GM18909 (cell line): ENCODE results near the gene ADH1C.
"Not testable (repeated sequence)": the region's sequence is repeated elsewhere in the genome, so short reads cannot be mapped to it uniquely, and the experiment has no call there.

Experiments used
- ATAC-seq: cut with Tn5 transposase; IDR thresholded peaks from one replicate; pipeline ENCODE4 v1.9.1; 2021; ENCODE audit warnings: mild to moderate bottlenecking; ENCODE audit not compliant: unreplicated experiment, poor library complexity

The ADH1C gene

DNA sequence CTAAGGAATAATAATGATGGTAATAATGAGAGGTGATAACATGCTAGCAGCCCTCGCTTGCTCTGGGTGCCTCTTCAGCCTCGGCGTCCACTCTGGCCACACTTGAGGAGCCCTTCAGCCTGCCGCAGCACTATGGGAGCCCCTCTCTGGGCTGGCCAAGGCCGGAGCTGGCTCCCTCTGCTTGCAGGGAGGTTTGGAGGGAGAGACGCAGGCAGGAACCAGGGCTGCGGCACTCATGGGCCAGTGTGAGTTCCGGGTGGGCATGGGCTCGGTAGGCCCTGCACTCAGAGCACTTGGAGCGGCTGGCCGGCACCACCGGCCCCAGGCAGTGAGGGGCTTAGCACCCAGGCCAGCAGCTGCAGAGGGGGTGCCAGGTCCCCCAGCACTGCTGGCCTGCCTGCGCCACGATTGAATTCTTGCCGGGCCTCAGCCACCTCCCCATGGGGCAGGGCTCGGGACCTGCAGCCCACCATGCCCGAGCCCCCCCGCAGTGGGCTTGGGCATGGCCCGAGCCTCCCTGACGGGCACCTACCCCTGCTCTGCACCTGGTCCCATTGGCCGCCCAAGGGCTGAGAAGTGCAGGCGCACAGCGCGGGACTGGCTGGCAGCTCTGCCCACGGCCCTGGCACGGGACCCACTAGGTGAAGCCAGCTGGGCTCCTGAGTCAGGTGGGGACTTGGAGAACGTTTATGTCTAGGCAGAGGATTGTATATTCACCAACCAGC lies 7.1 kb upstream of the ADH1C start:
- ATAC-seq: no peak

DNA sequence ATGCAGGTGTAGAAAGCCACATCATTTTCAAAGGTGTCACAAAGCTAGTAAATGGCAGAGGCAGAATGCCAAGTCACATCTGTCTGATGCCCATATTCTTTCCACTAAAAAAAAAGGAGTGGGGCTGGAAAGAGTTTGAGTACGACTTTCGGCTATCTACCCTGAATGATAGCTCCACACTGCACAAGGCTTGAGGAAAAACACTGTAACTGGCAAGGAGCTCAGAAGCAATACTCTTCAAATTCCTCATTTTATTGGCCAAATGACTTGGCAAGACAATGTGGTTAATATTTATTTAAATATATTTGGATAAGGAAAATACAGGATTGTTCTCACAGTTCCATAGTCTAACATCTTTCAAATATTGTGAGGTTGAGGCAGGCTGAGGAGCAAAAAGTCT lies 5.4 kb upstream of the ADH1C start:
- ATAC-seq: no peak

DNA sequence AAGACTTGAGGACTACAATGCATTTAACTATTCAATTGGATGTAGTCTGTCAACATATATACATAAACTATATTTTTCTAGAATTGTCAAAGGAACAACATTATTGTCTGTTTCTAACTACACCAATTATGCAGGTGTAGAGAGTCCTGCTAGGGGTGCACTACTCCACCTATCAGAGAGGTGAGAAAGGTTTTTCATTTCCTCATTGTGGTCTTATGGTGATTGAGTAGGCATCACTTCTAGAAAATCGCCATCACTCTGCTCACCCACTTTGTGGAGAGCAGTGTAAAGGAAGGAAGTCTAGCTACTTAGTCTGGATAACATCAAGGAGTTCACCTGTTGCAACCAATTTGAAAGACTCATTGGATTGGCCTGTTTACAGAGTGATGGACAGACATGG lies 4.4 kb upstream of the ADH1C start:
- ATAC-seq: peak; percentile 95

DNA sequence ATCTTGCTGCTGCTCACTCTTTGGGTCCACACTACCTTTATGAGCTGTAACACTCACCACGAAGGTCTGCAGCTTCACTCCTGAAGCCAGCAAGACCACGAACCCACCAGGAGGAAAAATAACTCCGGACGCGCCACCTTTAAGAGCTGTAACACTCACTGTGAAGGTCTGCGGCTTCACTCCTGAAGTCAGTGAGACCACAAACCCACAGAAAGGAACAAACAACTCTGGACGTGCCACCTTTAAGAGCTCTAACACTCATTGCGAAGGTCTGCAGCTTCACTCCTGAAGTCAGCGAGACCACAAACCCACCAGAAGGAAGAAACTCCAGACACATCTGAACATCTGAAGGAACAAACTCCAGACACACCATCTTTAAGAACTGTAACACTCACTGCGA lies 3.6 kb upstream of the ADH1C start:
- not testable (repeated sequence) for ATAC-seq

DNA sequence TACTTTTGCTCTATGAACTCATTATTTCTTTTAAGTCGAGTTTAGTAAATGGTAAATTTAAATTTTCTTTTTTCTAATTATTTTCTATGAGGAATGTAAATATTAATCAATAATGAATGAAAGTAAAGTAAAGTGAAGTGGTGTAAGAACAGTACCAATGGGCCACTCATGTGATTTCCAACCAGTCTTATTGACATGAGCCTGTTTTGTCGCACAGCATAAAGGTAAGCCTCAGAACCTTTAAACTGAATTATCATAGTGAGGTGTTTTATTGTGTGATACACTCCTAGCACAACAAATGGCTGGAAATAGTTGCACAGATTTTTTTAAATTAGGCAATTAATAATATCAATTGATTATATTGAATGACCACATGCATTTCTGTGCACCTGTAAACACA lies 1.1 kb downstream of the ADH1C start:
- ATAC-seq: no peak

DNA sequence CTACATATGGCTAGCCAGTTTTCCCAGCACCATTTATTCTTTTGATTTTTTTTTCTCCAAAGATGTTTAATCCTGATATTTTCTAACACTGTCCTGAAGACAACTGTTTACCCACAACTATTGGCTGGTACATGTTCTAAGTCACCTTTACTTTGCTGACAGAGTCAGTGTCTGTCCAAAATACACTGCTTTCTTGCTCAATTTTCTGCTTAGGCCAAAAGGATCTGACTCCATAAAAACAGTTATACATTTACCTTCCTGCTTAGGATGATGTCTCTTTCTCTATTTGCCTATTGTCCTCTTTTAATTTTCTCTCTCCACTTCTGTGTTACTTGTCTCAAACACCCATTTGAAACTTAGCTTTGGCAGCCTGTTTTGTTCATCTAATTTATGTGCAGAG lies 3.2 kb downstream of the ADH1C start:
- no peak for ATAC-seq

DNA sequence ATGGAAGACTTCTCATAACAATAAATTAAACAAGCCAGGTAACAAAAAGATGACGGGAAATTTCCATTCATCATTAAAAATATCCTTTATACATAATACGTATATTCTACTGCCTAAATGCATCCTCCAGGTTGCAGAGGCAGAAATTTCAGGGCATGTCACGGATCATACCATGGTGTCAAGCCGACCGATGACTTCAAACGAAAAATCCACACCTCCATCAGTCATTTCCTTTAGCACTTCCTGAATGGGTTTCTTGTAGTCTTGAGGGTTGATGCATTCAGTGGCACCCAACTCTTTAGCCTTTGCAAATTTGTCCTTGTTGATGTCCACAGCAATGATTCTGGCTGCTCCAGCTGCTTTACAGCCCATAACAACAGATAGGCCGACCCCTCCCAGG lies 9.9 kb downstream of the ADH1C start:
- not testable (repeated sequence) for ATAC-seq

DNA sequence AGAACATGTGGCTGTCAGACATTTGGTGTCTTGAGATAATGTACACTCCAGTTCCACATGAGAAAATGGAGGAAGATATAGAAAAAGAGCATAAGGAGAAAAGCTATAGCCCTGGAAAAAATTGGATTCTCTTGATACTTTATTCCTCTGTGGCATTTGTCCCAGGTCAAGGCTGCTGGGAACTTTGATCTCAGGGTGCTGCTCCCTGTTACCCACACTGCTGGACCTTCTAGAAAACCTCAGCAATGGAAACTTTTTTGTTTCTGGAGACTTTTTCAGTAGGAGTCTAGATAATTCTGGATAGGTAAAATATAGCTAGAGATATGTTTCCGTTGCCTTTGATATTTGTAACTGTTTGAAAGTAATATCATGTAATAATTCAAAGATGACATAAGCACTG lies 11.1 kb downstream of the ADH1C start:
- ATAC-seq: no peak

DNA sequence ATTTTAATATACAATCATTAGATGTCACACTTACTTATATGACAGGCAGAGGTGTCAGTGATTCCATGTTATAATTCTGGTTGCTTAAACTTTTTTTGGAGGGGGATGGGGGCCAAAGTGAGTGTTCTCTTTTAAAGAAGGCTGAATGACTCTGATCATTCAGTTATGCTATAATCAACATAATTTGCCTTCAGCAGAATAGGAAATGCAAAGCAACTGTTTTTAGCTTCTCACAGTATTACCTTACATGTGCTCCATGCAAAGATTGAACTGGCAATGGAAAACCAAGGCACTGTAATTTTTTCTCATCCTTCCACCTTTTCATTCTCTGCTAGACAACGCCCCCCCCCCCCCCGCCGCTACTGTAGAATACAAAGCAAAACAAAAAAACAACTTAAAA lies 13.4 kb downstream of the ADH1C start:
- no peak for ATAC-seq

DNA sequence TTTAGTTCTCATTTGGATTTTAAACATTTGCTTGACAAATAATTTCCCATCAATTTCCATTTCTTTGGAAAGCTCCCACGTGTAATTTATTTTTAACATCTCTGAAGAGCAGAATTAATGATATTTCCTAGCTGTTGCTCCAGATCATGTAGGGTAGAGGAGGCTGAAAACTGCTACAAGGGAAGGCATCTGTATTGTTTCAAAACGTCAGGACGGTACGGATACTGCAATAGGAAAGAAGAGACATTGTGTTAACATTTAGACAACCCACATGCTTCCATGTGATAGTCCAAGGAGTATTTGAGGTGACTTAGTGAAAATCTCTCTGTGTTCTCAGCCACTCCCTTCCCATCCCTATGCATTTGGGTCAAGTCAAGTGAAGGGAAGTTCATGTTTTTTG lies 16.0 kb downstream of the ADH1C start:
- no peak for ATAC-seq

DNA sequence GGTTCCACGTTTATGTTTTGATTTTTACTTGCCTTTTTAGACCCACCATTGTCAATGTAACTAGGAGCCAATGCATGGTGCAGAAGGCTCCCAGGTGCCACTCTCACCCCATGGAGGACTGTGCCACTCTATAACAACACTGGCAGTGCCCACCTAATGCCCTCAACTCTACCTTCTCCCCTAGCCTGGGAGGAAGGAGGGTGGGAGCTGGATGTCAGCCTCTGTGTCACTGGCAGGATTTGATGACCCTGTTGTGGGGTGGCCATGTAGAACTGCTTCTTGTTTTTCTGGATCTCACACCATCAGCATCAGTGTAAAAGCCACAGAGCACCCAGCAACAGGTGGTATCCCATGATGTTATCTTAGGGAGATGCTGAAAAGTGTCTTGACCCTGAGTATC lies 17.7 kb downstream of the ADH1C start:
- no peak for ATAC-seq

DNA sequence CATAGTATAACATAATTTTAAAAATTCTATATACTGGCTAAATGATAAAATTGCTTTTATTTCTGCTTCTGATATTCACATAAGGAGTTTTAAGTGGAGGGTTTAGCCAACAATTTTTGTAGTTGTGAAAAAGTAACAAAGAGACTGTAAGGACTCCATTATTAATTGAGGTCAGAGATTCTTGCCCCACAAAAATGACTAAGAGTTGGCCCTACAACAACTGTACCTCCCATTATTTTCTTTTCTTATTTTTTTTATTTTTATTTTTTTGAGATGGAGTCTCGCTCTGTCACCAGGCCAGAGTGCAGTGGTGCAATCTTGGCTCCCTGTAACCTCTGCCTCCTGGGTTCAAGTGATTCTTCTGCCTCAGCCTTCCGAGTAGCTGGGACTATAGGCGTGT lies 21.9 kb downstream of the ADH1C start:
- no peak for ATAC-seq

DNA sequence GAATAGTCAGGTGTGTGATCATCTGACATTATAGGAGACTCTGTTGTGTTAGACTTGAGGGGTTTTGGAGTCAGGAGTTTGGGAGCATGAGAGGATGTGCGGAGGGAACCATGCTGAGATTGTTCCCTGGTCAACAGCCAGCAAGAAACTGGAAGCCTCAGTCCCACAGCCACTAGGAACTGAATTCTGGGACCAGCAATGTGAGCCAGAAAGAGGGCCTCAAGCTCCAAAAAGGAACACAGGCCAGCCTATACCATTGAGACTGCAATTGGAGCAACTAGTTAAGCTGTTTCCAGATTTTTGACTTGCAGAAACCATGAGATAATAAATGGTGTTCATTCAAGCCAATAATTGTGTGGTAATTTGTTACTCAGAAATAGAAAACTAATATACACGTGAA lies 22.7 kb downstream of the ADH1C start:
- ATAC-seq: no peak

DNA sequence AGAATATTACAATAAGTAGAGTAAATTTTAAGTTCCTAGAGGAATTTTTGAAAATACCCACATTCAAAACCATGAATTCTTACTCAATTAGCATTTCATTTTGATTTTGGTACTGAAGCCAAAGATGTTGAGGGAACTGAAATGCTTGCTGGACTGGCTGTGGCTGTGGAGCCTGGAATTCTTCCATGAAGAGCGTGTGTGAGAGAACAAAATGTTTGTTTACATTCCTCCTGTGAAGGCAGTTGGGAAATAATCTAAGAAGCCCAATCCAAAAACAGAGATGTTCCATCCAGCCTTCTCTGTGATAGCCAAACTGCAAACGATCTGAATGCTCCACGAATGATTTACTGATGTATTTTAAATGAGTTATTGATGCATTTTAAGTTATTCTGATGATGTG lies 27.6 kb downstream of the ADH1C start:
- no peak for ATAC-seq

DNA sequence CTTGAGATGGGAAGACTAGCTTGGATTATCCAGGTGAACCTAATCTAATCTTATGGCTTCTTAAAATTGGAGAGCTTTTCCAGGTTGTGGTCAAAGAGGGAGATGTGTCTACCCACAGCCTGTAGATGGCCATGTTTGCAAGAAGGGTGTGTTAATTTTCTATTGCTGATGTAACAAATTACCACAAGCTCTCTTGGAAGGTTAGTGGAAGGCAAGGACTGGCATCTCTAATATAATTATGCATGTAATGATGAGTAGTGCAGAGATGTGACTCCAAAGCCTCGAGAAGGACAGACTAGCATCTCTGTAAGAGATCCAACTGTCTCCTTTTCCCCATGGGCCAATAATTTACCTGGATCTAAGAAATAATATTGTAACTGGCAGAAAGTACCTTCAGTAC lies 28.2 kb downstream of the ADH1C start:
- ATAC-seq: no peak

DNA sequence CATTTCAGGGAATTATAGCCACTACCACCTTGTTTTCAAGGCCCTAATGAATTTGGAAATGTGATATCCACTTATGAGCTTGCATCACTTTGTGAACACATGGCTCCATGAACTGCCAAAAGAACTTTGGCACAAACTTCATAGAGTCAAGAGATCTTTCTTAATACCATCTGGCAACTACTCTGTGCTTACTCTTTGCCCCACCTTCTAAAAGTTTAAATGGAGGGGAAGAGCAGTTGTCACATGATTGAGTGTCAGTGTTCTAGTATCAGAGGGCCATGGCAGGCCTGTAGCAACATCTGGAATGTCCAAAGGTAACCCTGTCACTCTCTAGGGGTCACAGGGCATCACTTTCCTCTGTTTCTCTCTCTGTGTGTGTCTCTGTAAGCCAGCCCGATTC lies 28.8 kb downstream of the ADH1C start:
- ATAC-seq: no peak

DNA sequence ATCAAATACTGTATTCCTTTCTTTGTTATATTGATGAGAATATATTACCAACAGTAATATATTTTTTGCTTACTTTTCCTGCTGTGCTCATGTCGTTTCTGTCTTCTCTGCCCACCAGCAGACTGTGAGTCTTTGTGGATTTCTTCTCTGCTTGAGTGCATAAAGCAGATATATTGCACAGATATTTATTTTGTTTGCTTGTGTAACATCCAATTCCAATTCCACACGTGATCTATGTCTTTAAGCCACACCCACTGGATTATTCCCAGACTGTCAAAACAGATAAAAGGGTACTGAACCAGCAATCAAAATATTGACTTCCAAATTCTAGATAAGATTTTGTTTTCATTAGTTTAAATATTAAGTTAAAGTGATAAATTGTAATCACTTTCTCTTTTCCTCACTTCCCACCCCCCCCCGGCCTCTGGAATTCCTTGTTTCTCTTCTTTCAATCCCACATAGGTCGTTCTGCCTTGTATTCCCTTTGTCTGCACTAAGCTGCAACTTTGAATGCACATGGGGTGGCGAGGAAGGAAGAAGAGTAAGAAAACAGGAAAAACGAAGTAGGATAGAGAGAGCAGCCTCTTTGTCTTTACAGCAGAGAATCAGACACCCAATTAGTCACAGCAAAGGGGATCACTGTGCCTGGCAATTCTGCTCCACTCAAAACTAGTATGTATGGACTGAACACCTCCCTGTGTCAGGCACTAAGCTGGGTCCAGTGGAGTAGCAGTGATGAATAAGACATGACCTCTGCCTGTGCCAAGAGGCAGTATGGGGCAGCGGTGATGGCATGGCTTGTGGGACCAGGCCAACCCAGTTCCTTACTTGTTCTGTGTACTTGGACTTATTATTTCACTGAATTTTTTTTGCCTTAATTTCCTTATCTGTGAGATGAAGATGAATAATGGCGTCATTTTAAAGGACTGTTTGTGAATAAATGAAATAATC lies 31.0 kb downstream of the ADH1C start, which contains the start of gene ADH1B:
Gene ADH1B (minus strand): TSS at position 161 of the 951 bp plus-strand sequence. CDS start 70 bp downstream, at position 91.
- ATAC-seq: no peak

DNA sequence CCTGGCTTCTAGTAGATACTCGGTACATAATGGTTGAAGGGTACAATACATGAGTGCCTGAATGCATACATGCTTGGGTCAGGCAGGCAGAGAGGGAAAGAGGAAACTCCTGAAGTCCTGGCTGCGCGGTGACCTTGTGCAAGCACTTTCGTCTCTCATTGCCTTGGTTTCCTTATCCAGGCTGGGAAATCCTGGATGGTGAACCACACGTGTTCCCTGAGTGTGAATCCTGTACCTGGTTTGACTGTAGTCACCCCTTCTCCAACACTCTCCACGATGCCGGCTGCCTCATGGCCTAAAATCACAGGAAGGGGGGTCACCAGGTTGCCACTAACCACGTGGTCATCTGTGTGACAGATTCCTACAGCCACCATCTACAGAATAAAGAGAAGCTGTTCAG lies 34.7 kb downstream of the ADH1C start:
- ATAC-seq: not testable (repeated sequence)

DNA sequence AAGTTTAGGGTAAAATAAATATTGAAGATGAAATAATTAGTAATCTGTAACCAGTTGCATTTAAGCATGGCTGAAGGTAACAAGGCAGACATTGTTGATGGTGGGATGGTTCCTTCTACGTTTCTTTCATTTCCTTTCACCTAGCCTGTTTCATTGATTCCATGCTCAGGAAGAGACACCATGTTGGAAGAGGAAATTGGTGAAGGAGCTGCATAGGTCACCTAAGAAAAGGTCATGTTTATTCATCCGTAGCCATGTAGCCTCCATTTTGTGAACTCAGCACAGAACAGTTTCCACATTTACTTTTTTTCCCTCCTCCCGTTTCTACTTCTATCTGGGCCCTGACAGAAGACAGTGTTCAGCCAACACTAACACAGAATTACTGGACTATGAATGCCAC lies 35.2 kb downstream of the ADH1C start:
- no peak for ATAC-seq

DNA sequence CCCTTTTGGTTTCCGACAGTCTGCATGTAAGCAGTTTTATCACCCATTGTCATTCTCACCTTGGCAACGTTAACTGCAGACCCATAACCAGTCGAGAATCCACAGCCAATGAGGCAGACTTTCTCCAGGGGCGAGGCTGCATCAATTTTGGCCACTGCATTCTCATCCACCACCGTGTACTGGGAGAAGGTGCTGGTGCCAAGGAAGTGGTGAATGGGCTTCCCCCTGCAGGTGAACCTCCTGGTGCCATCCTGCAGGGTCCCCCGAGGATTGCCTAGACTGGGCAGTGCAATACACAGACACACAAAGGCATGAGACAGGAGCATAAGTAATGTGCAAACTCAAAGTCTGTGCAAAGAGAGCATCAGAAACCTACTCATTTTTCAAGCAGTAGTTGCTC lies 36.7 kb downstream of the ADH1C start:
- ATAC-seq: no peak

DNA sequence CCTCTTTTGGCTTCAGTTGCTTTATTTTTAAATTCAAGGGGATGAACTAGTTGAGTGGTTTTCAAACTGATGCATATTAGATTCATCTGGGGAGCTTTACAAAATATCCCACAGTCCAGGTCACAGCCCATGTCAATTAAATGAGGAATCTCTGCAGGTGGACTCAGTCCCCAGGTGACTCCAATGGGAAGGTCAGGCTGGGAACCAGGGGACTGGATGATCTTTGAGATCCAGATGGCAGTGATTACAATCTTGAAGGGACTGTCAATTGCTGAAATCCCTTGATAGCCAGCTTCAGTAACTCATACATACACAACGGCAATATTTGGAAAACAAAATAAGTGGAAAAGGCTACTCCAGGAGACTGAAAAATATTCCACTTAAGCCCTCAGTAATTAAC lies 38.3 kb downstream of the ADH1C start:
- no peak for ATAC-seq

DNA sequence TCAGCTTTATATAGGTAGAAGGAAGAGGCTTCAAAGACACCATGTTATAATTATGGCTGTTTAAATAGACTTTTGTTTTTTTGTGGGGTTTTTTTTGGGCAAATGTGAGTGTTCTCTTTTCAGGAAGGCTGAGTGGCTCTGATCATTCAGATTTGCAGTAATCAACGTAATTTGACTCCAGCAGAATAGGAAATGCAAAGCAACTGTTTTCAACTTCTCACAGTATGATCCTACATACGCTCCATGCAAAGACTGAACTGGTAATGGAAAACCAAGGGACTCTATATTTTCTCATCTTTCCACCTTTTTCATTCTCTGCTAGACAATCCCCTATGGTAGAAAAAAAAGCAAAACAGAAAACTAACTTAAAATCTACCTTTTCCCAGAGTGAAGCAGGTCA lies 42.2 kb downstream of the ADH1C start:
- ATAC-seq: no peak
